Thoracic aorta (tissue), 2 donors: Measurements from ENCODE around the gene SLC23A2. TPM values are rescaled to one million over a fixed set of nuclear protein-coding genes. Genes with fewer than 3 reads are reported as not detected.
A peak's percentile ranks its signal among the peaks of the same experiment; 100 is the strongest.
"Not testable (repeated sequence)": the region's sequence is repeated elsewhere in the genome, so short reads cannot be mapped to it uniquely, and the experiment has no call there.

Experiments
- ATAC-seq: fragments of 150-250 bp; one replicate; pipeline ENCODE4 v1.8.0; 2017; ENCODE audit warnings: low read depth; ENCODE audit not compliant: insufficient number of reproducible peaks, low FRiP score
- DNase-seq: peaks from one replicate; pipeline ENCODE4 v3.0.0-alpha.2; 2020; ENCODE audit warnings: low spot score
- H3K27ac ChIP-seq, 2 donors: fragments of 200-600 bp; sonication (generic); 1 replicate in 1 of 2; 2 replicates in 1 of 2; pipeline ENCODE4 v1.5.1; 2016; ENCODE audit warnings: mild to moderate bottlenecking in 2 of 2, moderate library complexity in 2 of 2
- H3K27me3 ChIP-seq: fragments of 200-600 bp; sonication (generic); replicated peaks from 2 replicates; pipeline ENCODE4 v1.6.0; 2016; ENCODE audit warnings: mild to moderate bottlenecking; ENCODE audit not compliant: insufficient read depth
- H3K36me3 ChIP-seq: fragments of 200-600 bp; sonication (generic); one replicate; pipeline ENCODE4 v1.5.1; 2016
- H3K4me1 ChIP-seq, 2 donors: fragments of 200-600 bp; sonication (generic); 1 replicate in 1 of 2; 2 replicates in 1 of 2; pipeline versions ENCODE4 v1.5.1 to v1.6.0; 2016; ENCODE audit warnings: low read depth in 2 of 2, mild to moderate bottlenecking in 1 of 2; ENCODE audit not compliant: control insufficient read depth in 1 of 2
- H3K4me3 ChIP-seq: fragments of 200-600 bp; sonication (generic); 2 replicates; pipeline ENCODE4 v1.5.1; 2016; ENCODE audit warnings: mild to moderate bottlenecking
- H3K9me3 ChIP-seq: fragments of 200-600 bp; sonication (generic); 2 replicates; pipeline ENCODE4 v1.5.1; 2016
- total RNA-seq, 2 donors: library from RNA; depleted of rRNA; stranded (reverse); fragments of >200 nt; gene quantifications; one replicate each; pipeline versions ENCODE4 v1.1.0 to v1.2.3, GENCODE V29; 2016
- TF ChIP-seq, protein P1 (sequence below): fragments of 200-600 bp; sonication (generic); IDR thresholded peaks from one replicate; pipeline ENCODE4 v1.5.1; 2019; ENCODE audit warnings: antibody characterized with exemption

SLC23A2 gene
- total RNA-seq, 2 donors from 2014 or later = 32.1 to 51.9 TPM

DNA sequence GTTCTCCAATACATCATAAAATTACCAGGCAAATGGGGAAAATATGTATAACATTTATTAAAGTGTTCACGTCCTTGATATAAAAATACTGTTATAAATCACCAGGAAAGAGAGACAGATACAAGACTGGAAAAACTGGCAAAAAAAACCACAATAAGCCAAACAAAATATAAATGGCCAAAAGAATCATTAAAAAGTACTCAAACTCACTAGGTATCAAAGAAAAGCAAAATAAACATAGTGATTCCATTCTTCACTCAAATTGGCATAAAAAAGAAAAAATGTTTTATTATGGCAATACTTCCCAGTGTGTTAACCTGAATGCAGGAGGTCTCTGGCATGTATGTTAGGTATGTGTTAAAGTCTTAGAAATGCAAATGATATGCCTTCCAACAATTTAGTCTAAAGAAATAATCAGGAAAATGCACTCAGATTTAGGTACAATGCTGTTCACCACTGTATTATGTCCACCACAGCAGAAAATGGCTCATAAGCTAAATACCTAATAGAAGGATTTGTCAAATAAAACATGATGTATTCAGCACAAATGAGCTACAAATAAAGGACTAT is 21.4 kb downstream of the SLC23A2 start:
- DNase-seq (no peak), ATAC-seq (no peak)
- TF ChIP-seq, protein P1, sequence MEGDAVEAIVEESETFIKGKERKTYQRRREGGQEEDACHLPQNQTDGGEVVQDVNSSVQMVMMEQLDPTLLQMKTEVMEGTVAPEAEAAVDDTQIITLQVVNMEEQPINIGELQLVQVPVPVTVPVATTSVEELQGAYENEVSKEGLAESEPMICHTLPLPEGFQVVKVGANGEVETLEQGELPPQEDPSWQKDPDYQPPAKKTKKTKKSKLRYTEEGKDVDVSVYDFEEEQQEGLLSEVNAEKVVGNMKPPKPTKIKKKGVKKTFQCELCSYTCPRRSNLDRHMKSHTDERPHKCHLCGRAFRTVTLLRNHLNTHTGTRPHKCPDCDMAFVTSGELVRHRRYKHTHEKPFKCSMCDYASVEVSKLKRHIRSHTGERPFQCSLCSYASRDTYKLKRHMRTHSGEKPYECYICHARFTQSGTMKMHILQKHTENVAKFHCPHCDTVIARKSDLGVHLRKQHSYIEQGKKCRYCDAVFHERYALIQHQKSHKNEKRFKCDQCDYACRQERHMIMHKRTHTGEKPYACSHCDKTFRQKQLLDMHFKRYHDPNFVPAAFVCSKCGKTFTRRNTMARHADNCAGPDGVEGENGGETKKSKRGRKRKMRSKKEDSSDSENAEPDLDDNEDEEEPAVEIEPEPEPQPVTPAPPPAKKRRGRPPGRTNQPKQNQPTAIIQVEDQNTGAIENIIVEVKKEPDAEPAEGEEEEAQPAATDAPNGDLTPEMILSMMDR = no peak
- H3K9me3 ChIP-seq = no peaks in the 10 kb centered on the region
- H3K27ac ChIP-seq = no peak overlapping the region
- H3K27me3 ChIP-seq = no peaks in the 10 kb centered on the region
- H3K4me1 ChIP-seq = peaks cover 0 to 20% of the 10 kb centered on the region in 2 donors
- no peak overlapping the region for H3K4me3 ChIP-seq
- no peaks in the 10 kb centered on the region for H3K36me3 ChIP-seq

DNA sequence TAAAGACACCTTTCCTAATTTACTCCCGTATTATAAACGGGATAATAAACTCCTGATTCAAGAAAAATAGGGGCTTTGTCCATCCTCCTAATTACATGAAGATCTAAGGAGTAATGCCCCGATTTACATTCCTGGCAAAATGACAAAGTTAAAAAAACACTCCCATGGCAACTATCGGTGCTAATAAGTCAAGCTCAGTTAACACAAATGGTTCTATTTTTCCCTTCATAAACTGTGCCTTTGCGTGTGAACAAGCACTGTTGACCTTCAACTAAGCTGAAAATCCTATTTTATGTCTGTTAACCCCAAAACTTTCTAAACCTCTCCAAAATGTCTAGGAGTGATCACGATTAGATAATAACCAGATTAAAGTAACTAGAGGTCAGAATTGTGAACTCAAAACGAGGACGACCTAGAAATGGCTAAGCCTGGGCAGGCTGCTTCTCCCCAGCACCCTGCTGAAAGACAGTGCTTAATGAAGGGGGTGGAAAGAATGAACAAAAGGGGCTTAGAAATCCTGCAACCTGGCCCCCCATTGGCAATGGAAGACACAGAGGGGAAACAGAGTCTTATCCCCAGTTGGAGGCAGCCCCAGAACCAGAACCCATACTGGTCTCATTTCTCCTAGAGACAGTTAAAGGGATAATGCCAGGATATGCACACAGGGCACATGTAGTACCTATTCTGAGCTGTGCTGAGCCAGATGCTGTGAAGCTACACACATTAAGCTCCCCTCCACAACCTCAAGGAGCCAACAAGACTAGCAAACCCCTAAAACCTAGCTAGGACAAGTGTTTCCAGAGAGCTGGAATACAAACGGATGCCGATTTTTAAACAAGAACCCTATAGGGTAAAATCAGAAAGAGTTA is 23.0 kb downstream of the SLC23A2 start:
- Histone ChIP-seq H3K27me3 (no peaks in the 10 kb centered on the region), H3K36me3 (no peaks in the 10 kb centered on the region), H3K4me1 (peaks cover 5 to 30% of the 10 kb centered on the region in 2 donors), H3K9me3 (no peaks in the 10 kb centered on the region), H3K27ac (no peak overlapping the region), H3K4me3 (no peak overlapping the region)
- TF ChIP-seq, protein P1 = no peak
- no peak for DNase-seq
- ATAC-seq = no peak

DNA sequence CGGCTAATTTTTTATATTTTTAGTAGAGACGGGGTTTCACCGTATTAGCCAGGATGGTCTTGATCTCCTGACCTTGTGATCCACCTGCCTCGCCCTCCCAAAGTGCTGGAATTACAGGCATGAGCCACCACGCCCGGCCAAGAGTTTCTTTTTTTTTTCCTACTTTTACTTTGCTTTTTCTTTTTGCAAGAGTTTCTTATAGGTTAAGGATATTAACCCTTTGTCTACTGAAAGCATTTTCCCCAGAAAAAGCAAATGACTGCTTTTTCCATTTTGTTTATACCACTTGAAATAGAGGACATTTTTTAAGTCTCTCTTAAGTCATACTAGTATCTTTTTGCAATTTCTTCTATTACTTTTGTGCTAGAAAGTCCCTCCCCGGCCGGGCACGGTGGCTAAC is 25.3 kb downstream of the SLC23A2 start:
- not testable (repeated sequence) for H3K36me3 ChIP-seq, DNase-seq, H3K27me3 ChIP-seq, H3K27ac ChIP-seq, H3K9me3 ChIP-seq, ATAC-seq, H3K4me3 ChIP-seq
- peaks cover 8 to 40% of the 10 kb centered on the region in 2 donors for H3K4me1 ChIP-seq

DNA sequence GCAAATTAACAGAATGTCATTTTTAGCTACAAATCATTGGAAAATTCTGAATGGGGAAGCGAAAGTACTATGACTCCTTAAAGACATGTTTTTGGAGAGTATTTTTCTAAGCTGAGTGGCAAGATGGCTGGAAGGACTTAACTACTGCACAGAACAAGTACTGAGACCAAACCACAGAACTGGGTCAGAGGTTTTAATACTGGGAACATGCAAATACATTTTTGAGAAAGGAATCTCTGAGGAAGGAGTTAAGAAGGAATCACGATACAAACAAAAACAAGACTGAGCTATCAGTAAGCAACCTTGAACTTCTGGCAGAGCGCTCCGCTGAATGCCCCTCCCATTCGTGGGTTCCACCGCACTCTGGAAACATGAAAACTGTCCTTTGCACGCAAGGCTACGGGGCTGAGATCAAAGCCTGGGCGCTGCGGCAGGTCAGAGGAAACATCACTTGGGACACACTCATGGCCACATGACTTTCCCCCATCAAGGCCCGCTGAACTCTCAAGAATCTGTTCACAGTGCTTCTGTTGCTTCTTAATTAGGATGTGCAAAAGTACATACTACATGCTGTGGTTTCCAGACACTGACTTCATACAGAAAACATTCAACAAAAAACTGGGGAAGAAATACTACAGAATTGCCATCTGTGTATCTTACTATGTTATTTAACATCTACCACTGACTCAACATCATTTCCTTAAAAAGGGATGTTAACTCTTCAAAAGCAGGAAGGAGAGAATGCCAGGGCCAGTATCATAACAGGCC is 27.8 kb downstream of the SLC23A2 start:
- ATAC-seq (no peak), DNase-seq (no peak)
- Histone ChIP-seq H3K4me1 (peaks cover 8 to 29% of the 10 kb centered on the region in 2 donors), H3K4me3 (peak overlapping the region; percentile 54), H3K9me3 (no peaks in the 10 kb centered on the region), H3K27ac (peak overlapping the region; percentile 54 to 64), H3K36me3 (peaks cover 2% of the 10 kb centered on the region), H3K27me3 (no peaks in the 10 kb centered on the region)
- TF ChIP-seq, protein P1 = no peak

DNA sequence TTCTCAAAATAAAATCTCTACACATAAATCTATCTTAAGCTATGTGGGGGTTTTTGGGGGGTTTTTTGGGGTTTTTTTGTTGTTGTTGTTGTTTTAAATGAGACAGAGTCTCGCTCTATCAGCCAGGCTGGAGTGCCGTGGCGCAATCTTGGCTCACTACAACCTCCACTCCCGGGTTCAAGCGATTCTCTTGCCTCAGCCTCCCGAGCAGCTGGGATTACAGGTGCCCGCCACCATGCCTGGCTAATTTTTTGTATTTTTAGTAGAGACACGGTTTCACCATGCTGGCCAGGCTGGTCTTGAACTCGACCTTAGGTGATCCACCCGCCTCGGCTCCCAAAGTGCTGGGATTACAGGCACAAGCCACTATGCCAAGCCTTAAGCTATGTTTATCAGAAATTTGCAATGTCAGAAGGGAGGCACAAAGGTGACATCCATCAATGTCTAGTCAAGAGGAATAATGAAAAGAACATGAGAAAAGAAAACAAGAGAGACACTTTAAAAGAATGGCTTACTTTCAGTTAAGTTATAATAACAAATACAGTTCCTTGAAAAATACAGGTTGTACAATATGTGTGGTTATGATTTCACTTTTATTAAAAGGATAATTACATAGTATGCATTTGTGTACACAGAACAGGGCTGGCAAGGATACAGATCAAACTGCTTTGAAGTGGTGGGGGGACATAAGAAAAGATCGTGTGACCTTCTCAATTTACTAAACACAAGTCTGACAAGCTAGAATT is 28.6 kb downstream of the SLC23A2 start:
- TF ChIP-seq, protein P1 = no peak
- peaks cover 8 to 21% of the 10 kb centered on the region in 2 donors for H3K4me1 ChIP-seq

More for the DNA sequence above, 28.6 kb downstream of the SLC23A2 start:
- DNase-seq (no peak), ATAC-seq (no peak)
- H3K36me3 ChIP-seq = peaks cover 2% of the 10 kb centered on the region
- peak overlapping the region; percentile 54 for H3K4me3 ChIP-seq
- no peaks in the 10 kb centered on the region for H3K9me3 ChIP-seq
- H3K27ac ChIP-seq = peak overlapping the region in 1 of 2 donors; percentile 64
- no peaks in the 10 kb centered on the region for H3K27me3 ChIP-seq
